ENCODE data around the gene SSH2. TPM values are rescaled to one million over a fixed set of nuclear protein-coding genes. Genes with fewer than 3 reads are reported as not detected.

Gene SSH2
- total and polyA plus RNA-seq, 2 of the 13 experiments (the other 11 are each of a cell fraction or from before 2014, with no cell fraction given) = 6.0 to 6.4 TPM

DNA sequence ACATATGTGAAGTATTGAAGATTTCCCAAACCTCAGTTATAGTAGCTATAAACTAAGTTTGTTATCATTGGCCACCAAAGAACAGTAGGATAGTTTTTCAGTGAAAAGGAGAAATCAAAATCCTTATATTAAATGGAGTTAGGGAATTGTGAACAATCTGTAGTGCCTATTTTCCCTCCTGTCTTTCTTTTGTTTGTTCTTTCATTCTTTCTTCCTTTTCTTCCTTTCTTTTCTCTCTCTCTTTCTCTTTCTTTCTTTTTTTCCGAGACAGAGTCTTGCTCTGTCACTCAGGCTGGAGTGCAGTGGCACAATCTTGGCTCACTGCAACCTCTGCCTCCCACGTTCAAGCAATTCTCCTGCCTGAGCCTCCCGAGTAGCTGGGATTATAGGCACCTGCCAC, 48.8 kb downstream of the SSH2 start (continued):
- TF ChIP-seq, protein P1, sequence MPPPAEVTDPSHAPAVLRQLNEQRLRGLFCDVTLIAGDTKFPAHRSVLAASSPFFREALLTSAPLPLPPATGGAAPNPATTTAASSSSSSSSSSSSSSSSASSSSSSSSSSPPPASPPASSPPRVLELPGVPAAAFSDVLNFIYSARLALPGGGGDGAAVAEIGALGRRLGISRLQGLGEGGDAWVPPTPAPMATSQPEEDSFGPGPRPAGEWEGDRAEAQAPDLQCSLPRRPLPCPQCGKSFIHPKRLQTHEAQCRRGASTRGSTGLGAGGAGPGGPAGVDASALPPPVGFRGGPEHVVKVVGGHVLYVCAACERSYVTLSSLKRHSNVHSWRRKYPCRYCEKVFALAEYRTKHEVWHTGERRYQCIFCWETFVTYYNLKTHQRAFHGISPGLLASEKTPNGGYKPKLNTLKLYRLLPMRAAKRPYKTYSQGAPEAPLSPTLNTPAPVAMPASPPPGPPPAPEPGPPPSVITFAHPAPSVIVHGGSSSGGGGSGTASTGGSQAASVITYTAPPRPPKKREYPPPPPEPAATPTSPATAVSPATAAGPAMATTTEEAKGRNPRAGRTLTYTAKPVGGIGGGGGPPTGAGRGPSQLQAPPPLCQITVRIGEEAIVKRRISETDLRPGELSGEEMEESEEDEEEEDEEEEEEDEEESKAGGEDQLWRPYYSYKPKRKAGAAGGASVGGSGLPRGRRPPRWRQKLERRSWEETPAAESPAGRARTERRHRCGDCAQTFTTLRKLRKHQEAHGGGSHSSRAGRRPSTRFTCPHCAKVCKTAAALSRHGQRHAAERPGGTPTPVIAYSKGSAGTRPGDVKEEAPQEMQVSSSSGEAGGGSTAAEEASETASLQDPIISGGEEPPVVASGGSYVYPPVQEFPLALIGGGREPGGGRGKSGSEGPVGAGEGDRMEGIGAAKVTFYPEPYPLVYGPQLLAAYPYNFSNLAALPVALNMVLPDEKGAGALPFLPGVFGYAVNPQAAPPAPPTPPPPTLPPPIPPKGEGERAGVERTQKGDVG (CRISPR knock-in tag; IDR thresholded peaks at IDR 0.05; ENCODE audit: borderline replicate concordance) = no peak
- TF ChIP-seq HOXA5 (CRISPR knock-in tag; IDR thresholded peaks at IDR 0.05) (no peak), ZNF224 (CRISPR knock-in tag; IDR thresholded peaks at IDR 0.05) (no peak), ZNF619 (CRISPR knock-in tag; IDR thresholded peaks at IDR 0.05) (no peak), ZNF589 (CRISPR knock-in tag; conservative IDR thresholded peaks at IDR 0.05) (no peak)
- TF ChIP-seq, protein P2, sequence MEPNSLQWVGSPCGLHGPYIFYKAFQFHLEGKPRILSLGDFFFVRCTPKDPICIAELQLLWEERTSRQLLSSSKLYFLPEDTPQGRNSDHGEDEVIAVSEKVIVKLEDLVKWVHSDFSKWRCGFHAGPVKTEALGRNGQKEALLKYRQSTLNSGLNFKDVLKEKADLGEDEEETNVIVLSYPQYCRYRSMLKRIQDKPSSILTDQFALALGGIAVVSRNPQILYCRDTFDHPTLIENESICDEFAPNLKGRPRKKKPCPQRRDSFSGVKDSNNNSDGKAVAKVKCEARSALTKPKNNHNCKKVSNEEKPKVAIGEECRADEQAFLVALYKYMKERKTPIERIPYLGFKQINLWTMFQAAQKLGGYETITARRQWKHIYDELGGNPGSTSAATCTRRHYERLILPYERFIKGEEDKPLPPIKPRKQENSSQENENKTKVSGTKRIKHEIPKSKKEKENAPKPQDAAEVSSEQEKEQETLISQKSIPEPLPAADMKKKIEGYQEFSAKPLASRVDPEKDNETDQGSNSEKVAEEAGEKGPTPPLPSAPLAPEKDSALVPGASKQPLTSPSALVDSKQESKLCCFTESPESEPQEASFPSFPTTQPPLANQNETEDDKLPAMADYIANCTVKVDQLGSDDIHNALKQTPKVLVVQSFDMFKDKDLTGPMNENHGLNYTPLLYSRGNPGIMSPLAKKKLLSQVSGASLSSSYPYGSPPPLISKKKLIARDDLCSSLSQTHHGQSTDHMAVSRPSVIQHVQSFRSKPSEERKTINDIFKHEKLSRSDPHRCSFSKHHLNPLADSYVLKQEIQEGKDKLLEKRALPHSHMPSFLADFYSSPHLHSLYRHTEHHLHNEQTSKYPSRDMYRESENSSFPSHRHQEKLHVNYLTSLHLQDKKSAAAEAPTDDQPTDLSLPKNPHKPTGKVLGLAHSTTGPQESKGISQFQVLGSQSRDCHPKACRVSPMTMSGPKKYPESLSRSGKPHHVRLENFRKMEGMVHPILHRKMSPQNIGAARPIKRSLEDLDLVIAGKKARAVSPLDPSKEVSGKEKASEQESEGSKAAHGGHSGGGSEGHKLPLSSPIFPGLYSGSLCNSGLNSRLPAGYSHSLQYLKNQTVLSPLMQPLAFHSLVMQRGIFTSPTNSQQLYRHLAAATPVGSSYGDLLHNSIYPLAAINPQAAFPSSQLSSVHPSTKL (CRISPR knock-in tag; IDR thresholded peaks at IDR 0.05) = no peak
- TF ChIP-seq, protein P3, sequence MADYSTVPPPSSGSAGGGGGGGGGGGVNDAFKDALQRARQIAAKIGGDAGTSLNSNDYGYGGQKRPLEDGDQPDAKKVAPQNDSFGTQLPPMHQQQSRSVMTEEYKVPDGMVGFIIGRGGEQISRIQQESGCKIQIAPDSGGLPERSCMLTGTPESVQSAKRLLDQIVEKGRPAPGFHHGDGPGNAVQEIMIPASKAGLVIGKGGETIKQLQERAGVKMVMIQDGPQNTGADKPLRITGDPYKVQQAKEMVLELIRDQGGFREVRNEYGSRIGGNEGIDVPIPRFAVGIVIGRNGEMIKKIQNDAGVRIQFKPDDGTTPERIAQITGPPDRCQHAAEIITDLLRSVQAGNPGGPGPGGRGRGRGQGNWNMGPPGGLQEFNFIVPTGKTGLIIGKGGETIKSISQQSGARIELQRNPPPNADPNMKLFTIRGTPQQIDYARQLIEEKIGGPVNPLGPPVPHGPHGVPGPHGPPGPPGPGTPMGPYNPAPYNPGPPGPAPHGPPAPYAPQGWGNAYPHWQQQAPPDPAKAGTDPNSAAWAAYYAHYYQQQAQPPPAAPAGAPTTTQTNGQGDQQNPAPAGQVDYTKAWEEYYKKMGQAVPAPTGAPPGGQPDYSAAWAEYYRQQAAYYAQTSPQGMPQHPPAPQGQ (CRISPR knock-in tag; IDR thresholded peaks at IDR 0.05; ENCODE audit: borderline replicate concordance) = no peak

Measured in HepG2 (cell line).